Peyer's patch (tissue), 4 donors: ENCODE measurements around the gene KRTAP5-3. TPM values are rescaled to one million over a fixed set of nuclear protein-coding genes. Genes with fewer than 3 reads are reported as not detected.
"Not testable (repeated sequence)": the region's sequence is repeated elsewhere in the genome, so short reads cannot be mapped to it uniquely, and the experiment has no call there.

ENCODE experiments used
- DNase-seq, 3 donors: peaks; one replicate each; pipeline ENCODE4 v3.0.0-alpha.2; 2017 to 2019
- H3K27ac ChIP-seq, 4 donors: fragments of 200-600 bp; sonication (generic); one replicate each; pipeline ENCODE4 v1.5.1; 2016 to 2019
- H3K27me3 ChIP-seq, 2 donors: fragments of 200-600 bp; sonication (generic); one replicate each; pipeline ENCODE4 v1.5.1; 2019
- H3K36me3 ChIP-seq, 3 donors: fragments of 200-600 bp; sonication (generic); one replicate each; pipeline ENCODE4 v1.5.1; 2016 to 2019
- H3K4me1 ChIP-seq, 4 donors: fragments of 200-600 bp; sonication (generic); one replicate each; pipeline ENCODE4 v1.5.1; 2016 to 2019
- H3K4me3 ChIP-seq, 4 donors: fragments of 200-600 bp; sonication (generic); 1 replicate in 3 of 4; 2 replicates in 1 of 4; pipeline ENCODE4 v1.5.1; 2016 to 2019; ENCODE audit warnings: mild to moderate bottlenecking in 1 of 4
- H3K9me3 ChIP-seq, 4 donors: fragments of 200-600 bp; sonication (generic); one replicate each; pipeline ENCODE4 v1.5.1; 2016 to 2019; ENCODE audit warnings: mild to moderate bottlenecking in 1 of 4
- POLR2A ChIP-seq, 2 donors: fragments of 450-650 bp; IDR thresholded peaks; one replicate each; pipeline ENCODE4 v1.5.1; 2017; ENCODE audit warnings: antibody characterized with exemption in 2 of 2, mild to moderate bottlenecking in 2 of 2, moderate library complexity in 2 of 2
- total RNA-seq, 4 donors: library from RNA; depleted of rRNA; stranded (reverse); fragments of >200 nt; gene quantifications; one replicate each; pipeline ENCODE4 v1.1.0, GENCODE V29; 2016
- TF ChIP-seq, protein P1 (sequence below), 6 experiments: fragments of 450-650 bp in 4 of 6; fragments of 200-600 bp in 2 of 6; sonication (generic) in 1 of 6; IDR thresholded peaks; one replicate each; pipeline ENCODE4 v1.5.1; 2017 to 2019; ENCODE audit warnings: antibody characterized with exemption in 6 of 6, mild to moderate bottlenecking in 3 of 6, moderate library complexity in 1 of 6

The KRTAP5-3 gene
- total RNA-seq, 4 donors from 2014 or later = not detected

DNA sequence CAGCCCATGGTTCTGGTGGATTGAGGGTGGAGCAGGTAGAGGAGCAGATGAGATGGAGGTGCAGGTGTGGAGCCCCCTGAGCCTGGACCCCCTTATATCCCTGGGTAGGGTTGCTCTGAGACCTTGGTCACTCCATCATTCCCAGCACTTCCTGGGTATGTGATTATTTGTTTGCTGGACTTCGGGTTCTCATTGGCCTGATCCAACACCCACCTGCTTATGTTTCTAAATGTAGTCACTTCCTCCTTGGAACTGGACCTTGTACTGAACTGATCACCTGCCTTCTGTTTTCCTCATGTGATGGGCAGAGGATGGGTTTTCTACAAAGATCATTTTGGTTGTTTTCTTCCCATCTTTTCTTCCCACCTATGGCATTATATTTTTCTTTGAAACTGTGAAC, 13.8 kb upstream of the KRTAP5-3 start, which contains the start of gene KRTAP5-4:
KRTAP5-4 (minus strand) TSS at position 53 of the 400 bp plus-strand sequence; CDS start at position 8, 45 bp downstream.
- Histone ChIP-seq H3K4me1 (no peaks in the 10 kb centered on the region), H3K9me3 (no peaks in the 10 kb centered on the region), H3K27ac (no peak within 1 kb of the TSS), H3K36me3 (no peaks in the 10 kb centered on the region), H3K4me3 (no peak within 1 kb of the TSS), H3K27me3 (no peaks in the 10 kb centered on the region)
- peak in 1 of 3 donors; percentile 23 for DNase-seq
- no peak for TF ChIP-seq POLR2A (IDR thresholded peaks at IDR 0.05)
- TF ChIP-seq, protein P1, sequence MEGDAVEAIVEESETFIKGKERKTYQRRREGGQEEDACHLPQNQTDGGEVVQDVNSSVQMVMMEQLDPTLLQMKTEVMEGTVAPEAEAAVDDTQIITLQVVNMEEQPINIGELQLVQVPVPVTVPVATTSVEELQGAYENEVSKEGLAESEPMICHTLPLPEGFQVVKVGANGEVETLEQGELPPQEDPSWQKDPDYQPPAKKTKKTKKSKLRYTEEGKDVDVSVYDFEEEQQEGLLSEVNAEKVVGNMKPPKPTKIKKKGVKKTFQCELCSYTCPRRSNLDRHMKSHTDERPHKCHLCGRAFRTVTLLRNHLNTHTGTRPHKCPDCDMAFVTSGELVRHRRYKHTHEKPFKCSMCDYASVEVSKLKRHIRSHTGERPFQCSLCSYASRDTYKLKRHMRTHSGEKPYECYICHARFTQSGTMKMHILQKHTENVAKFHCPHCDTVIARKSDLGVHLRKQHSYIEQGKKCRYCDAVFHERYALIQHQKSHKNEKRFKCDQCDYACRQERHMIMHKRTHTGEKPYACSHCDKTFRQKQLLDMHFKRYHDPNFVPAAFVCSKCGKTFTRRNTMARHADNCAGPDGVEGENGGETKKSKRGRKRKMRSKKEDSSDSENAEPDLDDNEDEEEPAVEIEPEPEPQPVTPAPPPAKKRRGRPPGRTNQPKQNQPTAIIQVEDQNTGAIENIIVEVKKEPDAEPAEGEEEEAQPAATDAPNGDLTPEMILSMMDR (IDR thresholded peaks at IDR 0.05) = no peak

DNA sequence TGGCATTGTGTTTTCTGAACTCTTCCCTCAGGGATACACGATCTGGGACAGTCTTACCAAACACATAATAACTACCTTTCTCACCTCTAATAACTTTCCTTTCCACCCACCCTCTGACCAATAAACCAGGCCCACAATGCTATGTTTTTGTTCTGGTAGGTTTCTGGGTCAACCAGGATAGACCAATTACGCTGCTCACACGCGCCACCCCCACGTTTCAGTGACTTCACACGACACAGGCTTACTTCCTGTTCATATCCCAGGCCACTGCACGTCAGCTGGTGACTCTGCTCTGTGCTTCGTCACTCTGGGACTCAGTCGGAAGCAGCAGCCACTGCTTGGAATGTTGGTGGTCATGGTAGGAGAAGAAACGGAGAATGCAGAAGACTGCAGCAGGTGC, 11.2 kb upstream of the KRTAP5-3 start:
- Histone ChIP-seq H3K27ac (no peak overlapping the region), H3K27me3 (no peaks in the 10 kb centered on the region), H3K4me3 (no peak overlapping the region), H3K9me3 (no peaks in the 10 kb centered on the region), H3K4me1 (no peaks in the 10 kb centered on the region), H3K36me3 (no peaks in the 10 kb centered on the region)
- TF ChIP-seq POLR2A (IDR thresholded peaks at IDR 0.05) = no peak
- TF ChIP-seq, protein P1 (IDR thresholded peaks at IDR 0.05) = no peak
- DNase-seq = peak in 1 of 3 donors; percentile 1

DNA sequence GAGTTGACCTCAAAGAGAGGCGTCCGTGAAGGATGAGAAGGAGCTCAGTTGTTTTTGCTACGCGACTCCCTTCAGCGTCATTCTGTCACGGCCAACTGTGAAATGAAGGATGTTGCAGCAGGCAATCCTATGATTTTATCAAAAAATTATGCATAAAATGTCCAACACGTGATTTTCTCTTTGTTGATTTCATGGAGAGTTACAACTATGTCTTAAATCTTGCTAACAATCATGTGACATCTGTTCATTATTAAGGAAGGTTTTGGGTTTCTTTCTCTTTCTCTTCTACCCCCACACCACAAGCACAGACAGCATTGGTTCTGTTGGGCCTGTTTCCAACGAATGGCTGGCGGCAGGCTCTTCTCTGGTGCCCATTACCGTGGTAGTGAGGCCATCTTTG, 10.0 kb upstream of the KRTAP5-3 start:
- Histone ChIP-seq H3K9me3 (no peaks in the 10 kb centered on the region), H3K27me3 (no peaks in the 10 kb centered on the region), H3K4me1 (no peaks in the 10 kb centered on the region), H3K36me3 (no peaks in the 10 kb centered on the region), H3K27ac (no peak overlapping the region), H3K4me3 (no peak overlapping the region)
- TF ChIP-seq, protein P1 (IDR thresholded peaks at IDR 0.05) = no peak
- TF ChIP-seq POLR2A (IDR thresholded peaks at IDR 0.05) = no peak
- DNase-seq = no peak

DNA sequence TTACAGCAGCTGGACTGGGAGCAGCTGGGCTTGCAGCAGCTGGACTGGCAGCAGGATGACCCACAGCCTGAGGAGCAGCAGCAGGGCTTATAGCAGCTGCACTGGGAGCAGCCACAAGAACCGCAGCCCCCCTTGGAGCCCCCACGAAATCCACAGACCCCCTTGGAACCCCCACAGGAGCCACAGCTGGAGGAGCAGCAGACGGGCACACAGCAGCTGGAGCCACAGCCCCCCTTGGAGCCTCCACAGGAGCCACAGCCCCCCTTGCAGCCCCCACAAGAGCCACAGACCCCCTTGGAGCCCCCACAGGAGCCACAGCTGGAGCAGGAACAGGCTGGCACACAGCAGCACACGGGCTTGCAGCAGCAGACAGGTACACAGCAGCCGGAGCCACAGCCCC, 362 bp downstream of the KRTAP5-3 start:
- H3K9me3 ChIP-seq, H3K4me1 ChIP-seq, H3K27ac ChIP-seq, H3K36me3 ChIP-seq, H3K4me3 ChIP-seq, DNase-seq, H3K27me3 ChIP-seq: not testable (repeated sequence)

DNA sequence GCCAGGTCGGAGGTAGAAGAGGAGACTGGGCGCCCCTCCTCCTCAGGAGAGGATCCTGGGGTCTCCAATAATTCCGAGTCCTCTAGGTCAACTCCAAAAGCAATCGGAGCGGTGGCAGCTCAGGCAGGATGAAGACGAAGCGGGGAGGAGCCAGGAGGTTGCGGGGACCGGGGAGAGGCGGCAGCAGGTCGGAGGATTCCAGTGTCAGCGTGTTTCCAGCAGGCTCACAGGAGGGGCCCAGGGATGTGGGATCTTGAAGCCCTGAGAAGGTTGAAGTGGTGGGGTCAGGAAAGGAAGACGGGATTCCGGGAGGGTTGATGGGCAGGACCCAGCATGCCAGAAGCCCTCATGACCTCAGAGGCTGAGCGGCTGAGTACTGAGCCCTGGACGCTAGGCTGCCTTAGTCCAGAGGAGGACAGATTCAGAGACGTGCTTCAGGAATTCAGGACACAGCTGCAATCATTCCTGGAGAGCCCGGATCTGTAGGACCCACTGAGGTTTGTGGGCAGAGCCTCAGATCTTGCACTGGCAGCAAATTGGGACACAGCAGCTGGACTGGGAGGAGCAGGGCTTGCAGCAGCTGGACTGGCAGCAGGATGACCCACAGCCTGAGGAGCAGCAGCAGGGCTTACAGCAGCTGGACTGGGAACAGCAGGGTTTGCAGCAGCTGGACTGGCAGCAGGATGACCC, 962 bp downstream of the KRTAP5-3 start:
- DNase-seq, H3K27ac ChIP-seq, H3K4me1 ChIP-seq, H3K27me3 ChIP-seq, H3K4me3 ChIP-seq, H3K36me3 ChIP-seq, H3K9me3 ChIP-seq: not testable (repeated sequence)

DNA sequence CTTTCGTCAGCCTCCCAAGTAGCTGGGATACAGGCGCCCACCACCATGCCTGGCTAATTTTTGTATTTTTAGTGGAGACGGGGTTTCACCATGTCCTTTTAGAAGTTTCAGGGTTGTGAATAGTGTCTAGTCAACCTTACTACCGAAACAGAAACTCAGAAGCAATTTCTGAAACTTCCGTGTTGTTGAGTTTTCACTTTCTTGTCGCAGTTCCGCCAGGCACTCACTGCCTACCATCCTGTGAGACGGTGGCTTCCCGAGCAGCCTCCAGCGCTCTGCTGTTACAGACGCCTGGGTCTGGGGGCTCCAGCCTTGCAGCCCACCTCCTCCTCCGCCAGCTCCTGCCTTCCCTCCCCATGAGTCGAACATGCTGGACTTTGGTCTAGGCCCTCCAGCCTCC, 2.3 kb downstream of the KRTAP5-3 start:
- DNase-seq = peak in 2 of 3 donors; percentile 56 to 61
- not testable (repeated sequence) for H3K4me3 ChIP-seq, H3K27me3 ChIP-seq, H3K9me3 ChIP-seq, H3K36me3 ChIP-seq, H3K4me1 ChIP-seq
- peak overlapping the region in 1 of 4 donors; percentile 64 for H3K27ac ChIP-seq

DNA sequence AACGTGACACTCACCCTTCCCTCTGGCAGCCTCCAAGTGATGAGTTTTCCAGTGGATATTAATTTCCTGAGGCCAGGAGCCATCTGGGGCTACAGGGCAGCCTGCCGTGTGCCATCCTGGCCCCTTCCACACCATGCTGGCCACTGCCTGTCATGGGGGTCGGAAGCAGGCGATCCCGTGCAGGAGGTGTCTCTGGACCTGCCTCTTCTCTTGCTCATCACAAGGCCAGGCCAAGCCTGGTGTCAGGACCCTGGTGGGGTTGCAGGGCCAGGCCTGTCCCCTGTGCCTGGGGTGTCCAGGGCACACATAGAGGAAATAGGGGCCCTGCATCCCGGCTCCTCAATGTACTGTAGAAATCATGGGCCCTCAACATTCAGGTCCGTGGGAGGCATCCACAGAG, 3.6 kb downstream of the KRTAP5-3 start:
- no peak for DNase-seq
- Histone ChIP-seq H3K27me3 (no peaks in the 10 kb centered on the region), H3K4me1 (no peaks in the 10 kb centered on the region), H3K36me3 (no peaks in the 10 kb centered on the region), H3K27ac (no peak overlapping the region), H3K4me3 (no peak overlapping the region), H3K9me3 (no peaks in the 10 kb centered on the region)
- no peak for TF ChIP-seq POLR2A (IDR thresholded peaks at IDR 0.05)
- TF ChIP-seq, protein P1 (IDR thresholded peaks at IDR 0.05) = no peak
